Fibroblast of mammary gland (primary cell): ENCODE results near the gene AHRR.

Experiments used
- DNase-seq: peaks from one replicate; pipeline ENCODE4 v3.0.0-alpha.2; 2010; ENCODE audit warnings: low read depth
- H3K4me3 ChIP-seq: 2 replicates; pipeline ENCODE4 v1.5.1; 2011; ENCODE audit warnings: low read depth, mild to moderate bottlenecking, low read length, moderate library complexity; ENCODE audit not compliant: control insufficient read depth
- CTCF ChIP-seq: conservative IDR thresholded peaks from 2 replicates; pipeline ENCODE4 v1.5.1; 2011; ENCODE audit warnings: low read depth, low read length, inconsistent platforms; ENCODE audit not compliant: control insufficient read depth, insufficient read depth

The AHRR gene

GRCh38 chr5:422323-423232 is 101.1 kb downstream of the AHRR start:
- H3K4me3 ChIP-seq, result no peak overlapping the region
- TF ChIP-seq CTCF, result no peak
- DNase-seq, result no peak

- no peak for DNase-seq
- H3K4me3 ChIP-seq, result no peak overlapping the region
- no peak for TF ChIP-seq CTCF
Measured at GRCh38 chr5:423233-423565, 101.7 kb downstream of the AHRR start.

GRCh38 chr5:423626-424261 is 102.2 kb downstream of the AHRR start:
- DNase-seq, result no peak
- H3K4me3 ChIP-seq, result no peak overlapping the region
- TF ChIP-seq CTCF, result no peak

GRCh38 chr5:424301-425110 is 103.0 kb downstream of the AHRR start:
- no peak overlapping the region for H3K4me3 ChIP-seq

GRCh38 chr5:425714-426113 is 104.2 kb downstream of the AHRR start:
- no peak for TF ChIP-seq CTCF
- peak; percentile 16 for DNase-seq
- no peak overlapping the region for H3K4me3 ChIP-seq

More at GRCh38 chr5:424301-425110, 103.0 kb downstream of the AHRR start:
- TF ChIP-seq CTCF, result no peak
- DNase-seq, result peak; percentile 29

- H3K4me3 ChIP-seq, result no peak overlapping the region
- TF ChIP-seq CTCF, result no peak
- DNase-seq, result no peak
Measured at GRCh38 chr5:426392-426976, 105.0 kb downstream of the AHRR start.
